Endothelial cell of hepatic sinusoid (primary cell): Measurements from ENCODE around the gene FOXN3.

Experiments used
- in situ Hi-C: cut with HindIII; loops from 2 replicates; pipeline ENCODE4 v1.10.0; 2017; ENCODE audit warnings: low sequenced_read_pairs

The FOXN3 gene

DNA sequence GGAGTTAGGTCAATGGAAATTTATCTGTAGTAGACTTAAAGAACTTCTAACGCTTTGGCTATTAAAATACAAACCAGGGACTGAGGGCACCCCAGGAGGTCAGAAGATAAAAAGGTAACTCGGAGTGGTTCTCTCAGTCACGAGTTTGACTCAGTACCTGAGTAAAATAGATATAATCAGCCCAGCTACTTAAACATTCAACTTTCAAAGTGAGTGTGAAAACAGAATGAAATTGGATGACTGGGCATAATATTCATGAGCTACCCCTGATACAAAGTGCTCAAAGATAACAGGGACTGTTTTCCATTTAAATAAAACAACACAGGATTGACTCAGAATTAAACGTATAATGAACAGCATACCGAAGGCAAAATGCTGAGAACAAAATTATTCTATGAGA lies 75.0 kb downstream of the FOXN3 start:
- in situ Hi-C loops: loop anchor here (5.0 kb wide), 1 partner anchor 60 kb away; no protein-coding TSS in a partner anchor

DNA sequence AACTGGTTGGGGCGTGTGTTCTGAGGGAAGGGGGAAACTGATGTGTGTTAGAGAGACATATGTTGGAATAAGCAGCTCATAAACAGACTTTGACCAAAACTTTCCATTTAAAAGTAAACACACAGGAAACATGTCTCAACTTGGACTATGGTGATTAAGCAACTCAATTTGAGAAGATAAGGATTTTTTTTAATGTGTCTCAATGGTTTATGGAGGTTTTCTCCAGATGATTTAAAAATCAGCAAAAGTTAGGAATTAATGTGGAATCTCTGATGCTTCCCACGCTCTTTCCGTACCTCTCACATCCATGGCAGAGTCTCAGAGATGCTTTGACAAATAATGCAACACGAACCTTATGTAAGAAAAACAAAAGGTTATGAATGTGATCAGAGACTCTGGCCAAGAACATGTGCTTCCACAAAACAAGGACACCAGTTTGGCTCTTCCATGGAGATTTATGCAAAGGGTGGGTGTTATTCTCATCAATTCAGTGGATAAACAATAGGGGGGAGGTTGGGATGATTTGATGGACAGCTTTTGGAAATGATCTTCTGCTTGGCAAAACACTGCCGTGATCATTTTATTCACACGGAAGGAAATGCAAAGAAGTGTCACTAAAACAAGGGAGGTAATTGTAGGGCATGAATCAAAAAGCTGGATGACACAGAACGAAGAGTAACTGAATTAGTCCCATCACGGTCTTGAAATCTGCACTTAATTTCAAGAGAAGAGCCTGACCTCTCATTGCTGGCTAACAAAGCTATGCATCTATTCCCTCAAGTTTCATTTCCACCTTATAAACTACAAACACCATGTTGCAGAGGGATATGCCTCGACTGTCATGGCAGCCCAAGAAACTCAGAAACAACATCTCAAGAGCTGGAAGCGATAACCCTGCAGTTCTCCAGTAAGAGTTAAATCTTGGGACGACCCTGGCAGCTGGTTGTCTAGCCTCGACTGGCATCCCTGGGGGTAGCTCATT lies 76.5 kb downstream of the FOXN3 start:
- in situ Hi-C loops: loop anchor here (5.0 kb wide), 1 partner anchor 58 kb away; no protein-coding TSS in a partner anchor

DNA sequence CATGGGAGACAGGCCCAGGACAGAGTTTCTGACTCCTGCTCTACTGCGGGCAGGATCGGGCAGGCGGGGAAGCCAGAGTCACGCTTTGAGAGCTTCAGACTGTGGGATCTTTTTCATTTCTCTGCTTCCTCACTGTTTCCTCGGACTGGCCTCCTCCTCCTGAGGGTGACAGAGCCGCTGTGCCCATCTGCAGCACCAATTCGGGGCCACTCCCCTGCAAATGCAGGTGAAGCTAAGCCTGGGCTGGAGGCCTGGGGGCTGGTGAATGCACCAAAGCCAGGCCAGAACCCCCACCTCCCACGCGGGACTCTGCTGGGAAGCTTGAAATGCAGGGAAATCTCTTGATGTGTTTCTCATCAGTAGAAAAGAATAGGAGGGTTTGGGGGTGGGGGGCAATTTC lies 77.5 kb downstream of the FOXN3 start:
- in situ Hi-C loops: no loop called here

DNA sequence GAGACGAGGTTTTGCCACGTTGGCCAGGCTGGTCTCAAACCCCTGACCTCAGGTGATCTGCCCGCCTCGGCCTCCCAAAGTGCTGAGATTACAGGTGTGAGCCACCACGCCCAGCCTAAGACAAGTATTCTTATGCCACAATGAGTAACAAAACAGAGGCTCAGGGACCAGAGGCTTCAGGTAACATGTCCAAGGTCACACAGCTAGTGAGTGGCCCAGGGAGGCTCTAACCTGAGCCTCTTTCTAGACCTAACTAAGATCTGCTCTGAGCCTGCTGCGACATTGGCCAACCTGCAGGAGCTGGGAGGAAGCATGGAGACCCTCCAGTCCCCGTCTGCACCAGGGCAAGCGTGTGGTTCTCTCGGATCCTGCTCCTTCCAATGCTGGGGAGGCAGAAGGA lies 77.9 kb downstream of the FOXN3 start:
- in situ Hi-C loops: no loop called here

DNA sequence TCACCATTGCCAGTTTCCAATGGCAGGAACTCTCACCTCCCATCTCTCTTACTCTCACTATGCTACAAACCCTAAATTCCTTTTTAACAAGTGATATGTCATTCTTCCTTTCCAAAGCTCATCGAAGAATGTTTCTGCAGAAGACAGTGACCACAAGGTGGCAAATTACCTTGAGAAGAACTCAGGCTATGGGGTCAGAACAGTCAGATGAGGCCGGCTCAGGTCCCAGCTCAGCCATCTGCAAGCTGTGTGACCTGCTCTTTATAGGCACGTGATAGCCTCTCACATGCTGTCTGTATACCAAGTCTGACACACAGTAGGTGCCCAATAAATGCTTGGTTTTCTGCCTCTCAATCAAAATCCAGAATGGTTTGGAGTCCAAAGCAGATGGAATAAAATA lies 80.7 kb downstream of the FOXN3 start:
- in situ Hi-C loops: no loop called here

DNA sequence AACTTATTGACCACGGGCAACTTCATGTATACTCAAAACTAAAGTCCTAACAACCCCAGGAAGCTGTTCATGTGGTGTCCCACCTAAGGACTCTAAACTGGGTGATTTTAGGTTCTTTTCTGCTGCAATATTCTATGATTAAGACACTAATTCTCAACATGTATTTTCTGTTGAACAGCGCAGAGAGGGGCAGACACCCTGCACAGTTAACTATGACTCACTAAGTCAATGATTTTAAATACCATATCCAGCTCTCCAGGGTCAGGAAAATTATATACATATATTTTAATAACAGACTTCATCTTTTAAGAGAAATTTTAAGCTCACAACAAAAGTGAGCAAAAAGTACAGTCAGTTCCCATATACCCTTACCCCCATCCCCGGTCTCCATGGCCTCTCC lies 85.0 kb downstream of the FOXN3 start:
- in situ Hi-C loops: no loop called here

DNA sequence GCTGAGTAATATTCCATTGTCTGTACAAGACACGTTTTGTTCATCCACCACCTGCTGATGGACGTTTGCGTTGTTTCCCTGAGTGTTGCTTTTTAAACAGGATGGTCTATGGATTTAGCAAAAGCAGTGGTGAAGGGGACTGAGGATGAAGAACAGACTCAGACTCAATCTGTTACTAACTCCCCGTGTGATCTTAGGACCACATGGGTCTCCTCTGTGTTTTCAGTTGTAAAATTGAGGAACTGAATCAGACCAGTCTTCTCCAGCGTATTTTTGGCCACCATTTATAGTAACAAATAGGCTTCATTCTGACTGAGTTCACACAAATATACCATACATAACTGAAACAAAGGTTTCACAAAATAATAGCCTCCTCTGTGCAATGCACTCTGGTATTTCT lies 85.6 kb downstream of the FOXN3 start:
- in situ Hi-C loops: no loop called here

DNA sequence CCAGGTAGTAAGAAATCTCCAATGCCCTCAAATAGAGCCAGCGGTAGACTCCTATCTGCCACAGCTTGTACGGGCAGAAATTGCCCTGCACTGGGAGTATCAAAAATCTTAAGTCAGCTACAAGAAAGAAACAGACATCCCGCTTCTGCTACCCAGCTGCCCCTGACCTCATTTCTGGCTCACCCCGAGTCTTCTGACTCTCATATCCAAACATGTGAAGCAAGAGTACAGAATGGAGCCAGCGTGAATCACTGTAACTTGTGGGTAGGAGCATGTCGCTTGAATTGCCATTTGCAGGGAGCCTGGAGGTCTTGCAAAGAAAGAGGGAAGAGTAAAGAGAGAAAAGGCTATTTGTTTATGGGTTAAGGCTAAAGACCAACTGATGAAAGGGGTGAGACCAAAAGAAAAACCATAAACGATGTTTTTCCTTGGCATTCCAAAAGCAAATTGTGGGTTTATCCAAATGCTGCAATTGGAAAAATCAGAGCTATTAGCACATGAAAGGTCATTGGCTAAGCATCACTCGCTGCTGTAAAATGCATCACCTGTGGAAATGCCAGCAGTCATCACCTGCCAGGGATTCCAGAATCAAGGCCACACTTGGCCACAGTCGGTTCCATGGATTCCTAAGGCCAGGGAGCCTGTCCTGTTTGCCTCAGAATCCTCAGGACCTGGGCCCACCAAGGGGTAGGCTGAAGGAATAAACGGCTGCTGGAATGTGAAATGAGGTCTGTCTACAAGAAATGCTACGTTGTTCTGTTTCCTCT lies 86.6 kb downstream of the FOXN3 start:
- in situ Hi-C loops: no loop called here

DNA sequence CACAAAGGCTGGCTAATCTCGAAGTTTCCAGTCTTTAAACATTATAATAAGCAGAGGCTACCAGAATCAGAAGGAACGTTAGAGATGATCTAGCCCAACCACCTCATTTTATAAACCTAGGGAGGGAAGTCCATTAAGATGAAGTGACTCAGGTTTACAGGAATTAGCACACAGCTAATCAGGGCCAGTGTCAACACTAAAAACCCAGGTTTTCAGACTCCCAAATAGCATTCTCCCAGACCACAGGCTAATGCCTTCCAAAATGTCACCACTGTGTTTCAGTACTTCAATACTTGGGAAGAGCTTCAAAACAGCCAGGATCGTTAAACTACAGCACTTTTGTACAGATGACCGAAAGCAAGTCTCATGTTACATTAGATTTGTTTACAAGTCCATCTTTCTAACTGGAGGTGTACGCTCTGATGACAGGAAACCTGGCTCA lies 89.2 kb downstream of the FOXN3 start:
- in situ Hi-C loops: no loop called here

DNA sequence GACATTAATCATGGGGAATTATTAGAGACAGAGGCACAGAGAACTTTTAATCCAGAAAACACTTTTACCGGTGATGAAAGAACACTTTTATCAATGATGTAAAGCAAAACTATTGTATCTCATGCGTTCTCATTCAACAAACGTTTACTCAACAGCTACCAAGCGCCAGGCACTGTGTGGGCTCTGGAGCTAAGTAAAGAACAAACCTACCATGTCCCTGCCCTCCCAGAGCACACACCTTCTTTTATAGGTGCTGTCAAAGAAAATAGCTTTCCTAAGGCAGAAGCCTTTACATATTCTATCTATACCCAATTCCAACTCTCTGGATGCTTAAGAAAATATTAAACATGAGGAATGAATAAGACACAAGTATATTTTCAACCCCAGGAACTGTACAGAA lies 91.1 kb downstream of the FOXN3 start:
- in situ Hi-C loops: no loop called here

DNA sequence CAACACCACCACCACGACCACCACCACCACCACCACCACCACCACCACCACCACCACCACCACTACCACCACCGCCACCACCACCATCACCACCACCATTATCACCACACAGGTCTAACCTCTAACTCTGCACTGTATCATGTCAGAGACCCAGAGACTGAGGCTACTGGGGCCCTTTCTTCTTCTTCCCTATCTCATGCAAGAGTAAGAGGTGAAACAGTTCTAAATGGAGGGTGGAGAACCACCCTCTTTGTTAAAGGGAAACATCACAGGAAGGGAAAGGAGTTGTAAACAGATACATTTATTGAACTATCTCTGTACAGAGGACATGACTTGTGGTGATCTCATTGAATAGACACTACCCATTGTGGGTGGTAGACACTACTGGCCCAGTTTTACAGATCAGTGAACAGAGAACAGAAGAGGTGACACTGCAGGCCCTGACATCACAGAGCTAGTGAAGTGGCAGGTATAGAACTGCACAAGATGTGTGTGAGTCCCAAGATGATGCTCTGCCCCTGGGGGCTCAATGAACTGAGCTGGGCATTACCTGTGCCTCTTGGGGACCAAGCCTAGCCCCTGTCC lies 91.6 kb downstream of the FOXN3 start:
- in situ Hi-C loops: no loop called here

DNA sequence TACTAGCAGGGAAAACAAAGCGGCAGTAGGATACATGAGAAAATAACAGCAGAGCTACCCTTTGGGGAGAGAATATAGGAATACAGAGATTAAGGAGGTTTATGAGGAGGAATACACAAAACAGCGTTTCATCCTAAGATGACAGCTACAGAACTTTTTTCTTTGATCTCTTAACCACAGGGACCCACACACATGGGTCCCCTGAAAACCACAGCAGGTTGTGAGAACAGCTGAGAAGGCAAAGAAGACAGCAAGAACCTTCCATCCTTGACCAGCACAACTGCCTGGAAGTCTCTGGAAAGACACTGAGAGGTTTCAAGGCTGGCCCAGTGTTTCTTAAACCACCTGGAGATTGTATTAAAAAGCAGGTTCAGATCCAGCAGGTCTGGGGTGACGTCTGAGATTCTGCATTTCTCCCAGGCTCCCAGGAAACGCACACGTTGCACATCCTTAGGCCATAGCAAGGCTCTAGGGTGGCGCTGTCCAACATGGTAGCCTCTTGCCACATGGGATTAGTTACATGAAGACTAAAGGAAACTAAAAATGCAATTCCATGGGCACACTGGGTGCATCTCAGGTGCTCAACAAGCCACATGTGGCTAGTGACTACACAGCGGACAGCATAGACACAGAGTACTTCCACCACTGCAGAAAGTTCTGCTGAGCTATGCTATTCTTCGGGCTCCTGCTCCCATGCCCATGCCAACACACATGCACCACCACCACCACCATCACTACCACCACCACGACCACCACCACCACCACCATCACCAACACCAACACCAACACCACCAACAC lies 92.3 kb downstream of the FOXN3 start:
- in situ Hi-C loops: no loop called here

DNA sequence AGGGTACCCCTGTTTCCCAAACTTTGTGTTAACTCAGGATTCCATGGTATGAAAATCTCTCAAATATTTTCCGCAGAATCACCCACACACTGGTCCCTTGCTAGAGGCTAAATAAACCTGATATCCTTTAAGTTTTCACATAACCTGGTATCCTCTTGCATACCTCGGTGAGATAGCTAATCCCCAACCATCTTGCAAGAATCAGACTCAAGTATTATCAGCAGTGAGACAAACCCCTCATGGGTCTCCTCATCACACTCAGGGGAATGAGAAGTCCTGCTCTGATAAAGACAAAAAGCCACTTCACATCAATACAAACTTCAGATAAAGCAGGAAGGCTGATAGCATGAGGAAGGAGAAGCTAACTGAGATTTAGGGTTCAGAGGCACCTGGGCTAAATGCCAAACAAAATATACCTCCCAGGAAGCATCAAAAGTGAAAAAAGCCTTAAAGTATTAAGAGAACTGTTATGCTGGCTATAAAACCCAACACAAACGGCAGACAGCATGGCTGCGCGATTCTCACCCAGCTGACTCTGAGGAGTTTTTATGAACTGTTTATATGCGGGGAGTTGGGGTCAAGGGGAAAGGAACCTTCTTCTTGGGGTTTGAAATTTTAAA lies 96.5 kb downstream of the FOXN3 start:
- in situ Hi-C loops: no loop called here

DNA sequence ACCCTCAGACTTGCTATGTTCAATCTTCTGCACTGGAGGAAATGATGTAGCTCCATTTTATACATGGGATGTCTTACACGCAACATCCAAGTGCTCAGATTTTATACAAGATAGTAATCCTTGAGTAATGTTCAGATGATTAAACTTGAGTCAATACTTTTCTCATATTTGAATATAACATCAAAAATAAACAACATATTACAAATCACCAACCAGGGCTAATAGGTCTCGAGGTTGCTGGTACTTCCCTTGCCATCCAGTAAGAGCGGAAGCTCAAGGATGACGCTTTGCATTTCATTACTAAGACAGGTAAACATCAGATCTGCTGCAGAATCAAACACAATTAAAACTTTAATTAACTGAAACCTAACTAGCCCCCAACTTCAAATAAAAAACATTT lies 97.3 kb downstream of the FOXN3 start:
- in situ Hi-C loops: loop anchor here (5.0 kb wide), 1 partner anchor 88 kb away; no protein-coding TSS in a partner anchor

DNA sequence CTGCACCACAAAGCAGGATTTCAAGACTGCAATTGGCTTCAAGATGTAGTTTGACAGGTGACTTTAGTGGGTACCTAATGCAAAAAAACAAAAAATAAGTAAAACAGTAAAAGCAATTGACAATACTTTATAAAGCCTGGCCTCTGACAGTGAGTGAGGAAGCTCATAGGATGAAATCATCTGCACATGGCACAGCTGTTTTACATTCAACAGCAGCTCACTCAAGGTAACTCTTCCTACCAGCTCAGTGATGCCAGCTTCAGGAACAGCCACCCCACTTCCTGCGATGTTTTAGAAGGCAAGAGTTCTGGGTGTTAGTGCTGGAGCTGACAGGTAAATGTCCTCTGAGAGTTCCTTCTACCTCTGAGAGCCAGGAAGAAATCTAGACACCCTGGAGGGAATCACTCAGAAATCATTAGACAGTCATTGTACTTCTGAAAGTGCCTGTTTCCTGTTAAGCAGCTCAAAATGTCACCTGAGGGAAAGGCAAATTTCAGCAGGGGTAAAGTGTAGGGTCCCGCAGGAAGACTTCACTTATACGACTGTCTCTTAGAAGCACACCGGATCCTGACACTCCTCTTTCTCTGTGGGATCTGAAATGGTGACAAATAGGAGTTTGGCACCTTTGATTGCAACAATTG lies 99.9 kb downstream of the FOXN3 start:
- in situ Hi-C loops: loop anchor here (5.0 kb wide), 1 partner anchor 90 kb away; no protein-coding TSS in a partner anchor

DNA sequence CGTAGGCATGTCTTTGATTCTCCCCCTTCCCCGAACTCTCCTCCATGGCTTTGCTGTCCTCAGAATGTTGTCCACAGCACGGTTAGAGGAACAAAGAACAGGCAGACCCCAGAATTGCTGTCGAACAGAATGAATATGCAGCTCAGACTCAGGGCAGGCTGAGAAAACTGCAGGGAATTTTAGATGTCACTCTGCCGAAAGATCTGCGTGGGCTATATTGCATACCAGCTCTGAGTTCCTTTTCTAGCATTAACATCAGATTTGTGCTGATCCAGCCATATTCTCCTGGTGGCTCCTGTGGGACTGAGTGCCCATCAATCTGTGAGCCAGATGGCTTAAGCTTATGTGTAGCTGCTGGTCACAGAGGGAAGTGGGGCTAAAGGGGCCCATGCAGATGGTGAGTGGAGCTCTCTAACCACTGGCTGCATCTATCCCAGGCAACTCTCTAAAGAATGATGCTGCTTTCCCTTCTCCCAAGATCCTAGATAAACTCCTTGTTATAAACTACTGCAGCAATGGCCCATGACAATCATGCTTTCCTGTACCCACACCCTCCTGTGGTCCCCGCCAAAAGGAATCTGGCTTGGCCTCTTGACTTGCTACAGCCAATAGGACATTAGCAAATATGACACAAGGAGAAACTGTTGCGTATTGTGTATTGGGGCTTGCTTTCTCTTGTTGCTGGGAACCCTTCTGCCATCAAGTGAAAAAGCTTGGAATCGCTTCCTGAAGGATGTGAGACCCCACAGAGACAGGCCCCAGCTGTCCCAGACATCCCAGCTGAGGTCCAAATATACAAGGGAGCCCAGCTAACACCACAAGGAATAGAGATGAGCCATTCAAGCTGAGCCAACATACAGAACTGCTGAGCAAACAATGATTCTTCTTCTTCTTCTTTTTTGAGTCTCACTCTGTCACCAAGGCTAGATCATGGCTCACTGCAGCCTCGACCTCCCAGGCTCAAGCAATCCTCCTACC lies 101.3 kb downstream of the FOXN3 start:
- in situ Hi-C loops: loop anchor here (5.0 kb wide), 1 partner anchor 92 kb away; no protein-coding TSS in a partner anchor

DNA sequence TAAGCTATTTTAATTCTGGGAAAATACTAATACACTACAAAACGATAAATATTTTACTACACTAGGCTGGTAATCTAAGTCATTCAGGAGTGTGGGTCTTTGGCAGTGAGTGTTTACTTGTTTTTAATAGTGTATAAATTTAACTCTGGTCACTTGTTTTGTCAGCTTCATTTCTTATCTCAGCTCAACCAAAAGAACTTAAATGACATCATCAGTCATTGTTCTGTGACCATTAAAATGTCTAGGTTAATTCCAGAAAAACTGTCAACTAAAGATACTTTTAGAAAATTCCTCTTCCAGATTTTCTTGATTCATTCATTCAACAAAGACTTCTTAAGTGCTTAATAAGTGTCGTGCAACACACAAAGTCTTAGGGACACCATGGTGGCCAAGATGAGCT lies 102.8 kb downstream of the FOXN3 start:
- in situ Hi-C loops: no loop called here

DNA sequence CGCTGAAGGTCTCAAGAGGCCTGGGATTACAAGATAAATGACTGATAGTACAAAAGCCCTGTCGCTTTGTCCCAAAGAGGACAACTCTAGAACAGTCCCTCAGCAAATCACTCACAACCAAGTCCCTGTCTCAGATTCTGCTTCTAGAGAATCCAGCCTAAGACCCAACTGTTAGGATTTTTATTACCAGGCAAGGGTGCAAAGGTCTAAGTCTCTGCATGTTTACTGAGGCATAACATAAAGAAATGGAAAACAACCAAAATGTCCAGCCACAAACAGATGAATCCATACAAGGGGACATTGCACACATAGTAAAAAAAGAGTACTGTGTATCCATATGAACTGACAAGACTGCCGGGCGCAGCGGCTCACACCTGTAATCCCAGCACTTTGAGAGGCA lies 104.1 kb downstream of the FOXN3 start:
- in situ Hi-C loops: no loop called here
